Central memory CD8-positive, alpha-beta T cell (primary cell): ENCODE data around the gene STX2.

Source experiments
- ATAC-seq: fragments of 150-1000 bp; cut with Tn5 transposase; replicated peaks from 2 replicates; pipeline ENCODE4 v1.10.0; 2022; ENCODE audit warnings: mild to moderate bottlenecking, moderate FRiP score, moderate number of reproducible peaks; ENCODE audit not compliant: poor library complexity, severe bottlenecking; ENCODE audit errors: extremely low read depth
- DNase-seq, 2 donors: peaks; one replicate each; pipeline ENCODE4 v3.0.0; 2021; ENCODE audit warnings: low spot score in 2 of 2
- H3K27ac Mint-ChIP-seq: one replicate; pipeline ENCODE4 v1.8.0; 2022; ENCODE audit warnings: low read depth, mild to moderate bottlenecking, moderate library complexity, mixed read lengths
- H3K27me3 Mint-ChIP-seq: one replicate; pipeline ENCODE4 v1.8.0; 2022; ENCODE audit warnings: mixed read lengths
- H3K36me3 Mint-ChIP-seq: one replicate; pipeline ENCODE4 v1.8.0; 2022; ENCODE audit warnings: mild to moderate bottlenecking, moderate library complexity, mixed read lengths; ENCODE audit not compliant: insufficient read depth
- H3K4me1 Mint-ChIP-seq: one replicate; pipeline ENCODE4 v1.8.0; 2022; ENCODE audit warnings: mixed read lengths
- H3K4me3 Mint-ChIP-seq: one replicate; pipeline ENCODE4 v1.8.0; 2022; ENCODE audit warnings: mild to moderate bottlenecking, moderate library complexity, mixed read lengths
- H3K9me3 Mint-ChIP-seq: one replicate; pipeline ENCODE4 v1.8.0; 2022; ENCODE audit warnings: mixed read lengths

Gene STX2

GRCh38 chr12:130818635-130819576, 20.1 kb downstream of the STX2 start:
- no peaks in the 10 kb centered on the region for H3K27me3 Mint-ChIP-seq
- H3K4me3 Mint-ChIP-seq: peak overlapping the region; percentile 85
- no peaks in the 10 kb centered on the region for H3K9me3 Mint-ChIP-seq
- ATAC-seq (peak; percentile 87), DNase-seq (peak; percentile 49 to 69)
- peaks cover 10% of the 10 kb centered on the region for H3K4me1 Mint-ChIP-seq
- peaks cover 17% of the 10 kb centered on the region for H3K36me3 Mint-ChIP-seq
- H3K27ac Mint-ChIP-seq: peak overlapping the region; percentile 92

- Mint-ChIP-seq H3K4me1 (peaks cover 12% of the 10 kb centered on the region), H3K4me3 (peak overlapping the region; percentile 85), H3K27ac (peak overlapping the region; percentile 92), H3K9me3 (no peaks in the 10 kb centered on the region), H3K36me3 (peaks cover 20% of the 10 kb centered on the region), H3K27me3 (no peaks in the 10 kb centered on the region)
- DNase-seq (no peak), ATAC-seq (no peak)
Observed at GRCh38 chr12:130818272-130818634, 20.8 kb downstream of the STX2 start.

- Mint-ChIP-seq H3K4me3 (peak overlapping the region; percentile 85), H3K36me3 (peaks cover 21% of the 10 kb centered on the region), H3K4me1 (peaks cover 12% of the 10 kb centered on the region), H3K9me3 (no peaks in the 10 kb centered on the region), H3K27me3 (no peaks in the 10 kb centered on the region), H3K27ac (peak overlapping the region; percentile 92)
- DNase-seq (no peak), ATAC-seq (no peak)
Observed at GRCh38 chr12:130817804-130818203, 21.2 kb downstream of the STX2 start.

GRCh38 chr12:130816097-130816496, 23.0 kb downstream of the STX2 start:
- Mint-ChIP-seq H3K4me3 (no peak overlapping the region), H3K27me3 (no peaks in the 10 kb centered on the region), H3K27ac (no peak overlapping the region), H3K36me3 (peaks cover 17% of the 10 kb centered on the region), H3K4me1 (peaks cover 12% of the 10 kb centered on the region), H3K9me3 (no peaks in the 10 kb centered on the region)
- DNase-seq (no peak), ATAC-seq (no peak)

- Mint-ChIP-seq H3K27me3 (no peaks in the 10 kb centered on the region), H3K4me1 (peaks cover 12% of the 10 kb centered on the region), H3K4me3 (no peak overlapping the region), H3K9me3 (no peaks in the 10 kb centered on the region), H3K36me3 (peaks cover 24% of the 10 kb centered on the region), H3K27ac (no peak overlapping the region)
- no peak for DNase-seq
- no peak for ATAC-seq
Observed at GRCh38 chr12:130815028-130815741, 23.9 kb downstream of the STX2 start.

GRCh38 chr12:130813949-130814348, 25.1 kb downstream of the STX2 start:
- Mint-ChIP-seq H3K4me3 (no peak overlapping the region), H3K4me1 (peaks cover 12% of the 10 kb centered on the region), H3K36me3 (peaks cover 24% of the 10 kb centered on the region), H3K27me3 (no peaks in the 10 kb centered on the region), H3K27ac (no peak overlapping the region), H3K9me3 (no peaks in the 10 kb centered on the region)
- ATAC-seq: no peak
- no peak for DNase-seq

GRCh38 chr12:130813436-130813835, 25.6 kb downstream of the STX2 start:
- Mint-ChIP-seq H3K4me1 (peaks cover 9% of the 10 kb centered on the region), H3K27ac (no peak overlapping the region), H3K4me3 (no peak overlapping the region), H3K36me3 (peaks cover 26% of the 10 kb centered on the region), H3K27me3 (no peaks in the 10 kb centered on the region), H3K9me3 (no peaks in the 10 kb centered on the region)
- ATAC-seq (no peak), DNase-seq (no peak)

GRCh38 chr12:130809791-130810190, 29.3 kb downstream of the STX2 start:
- Mint-ChIP-seq H3K27me3 (no peaks in the 10 kb centered on the region), H3K27ac (peak overlapping the region; percentile 49), H3K4me1 (peaks cover 6% of the 10 kb centered on the region), H3K36me3 (peaks cover 32% of the 10 kb centered on the region), H3K4me3 (no peak overlapping the region), H3K9me3 (no peaks in the 10 kb centered on the region)
- ATAC-seq (no peak), DNase-seq (no peak)

- H3K4me3 Mint-ChIP-seq: no peak overlapping the region
- ATAC-seq: no peak
- no peaks in the 10 kb centered on the region for H3K27me3 Mint-ChIP-seq
- H3K4me1 Mint-ChIP-seq: no peaks in the 10 kb centered on the region
- DNase-seq: no peak
- no peaks in the 10 kb centered on the region for H3K9me3 Mint-ChIP-seq
- H3K27ac Mint-ChIP-seq: no peak overlapping the region
- H3K36me3 Mint-ChIP-seq: peaks cover 33% of the 10 kb centered on the region
Observed at GRCh38 chr12:130807309-130807708, 31.7 kb downstream of the STX2 start.

- ATAC-seq: no peak
- H3K27me3 Mint-ChIP-seq: no peaks in the 10 kb centered on the region
- no peaks in the 10 kb centered on the region for H3K4me1 Mint-ChIP-seq
- no peak overlapping the region for H3K27ac Mint-ChIP-seq
- H3K9me3 Mint-ChIP-seq: no peaks in the 10 kb centered on the region
- H3K36me3 Mint-ChIP-seq: peaks cover 33% of the 10 kb centered on the region
- no peak for DNase-seq
- H3K4me3 Mint-ChIP-seq: no peak overlapping the region
Observed at GRCh38 chr12:130806574-130806973, 32.5 kb downstream of the STX2 start.

GRCh38 chr12:130805635-130806034, 33.4 kb downstream of the STX2 start:
- no peak for DNase-seq
- H3K27ac Mint-ChIP-seq: no peak overlapping the region
- H3K27me3 Mint-ChIP-seq: no peaks in the 10 kb centered on the region
- H3K9me3 Mint-ChIP-seq: no peaks in the 10 kb centered on the region
- no peaks in the 10 kb centered on the region for H3K4me1 Mint-ChIP-seq
- H3K36me3 Mint-ChIP-seq: peaks cover 29% of the 10 kb centered on the region
- no peak for ATAC-seq
- no peak overlapping the region for H3K4me3 Mint-ChIP-seq

- H3K4me1 Mint-ChIP-seq: no peaks in the 10 kb centered on the region
- H3K27ac Mint-ChIP-seq: peak overlapping the region; percentile 19
- DNase-seq (no peak), ATAC-seq (no peak)
- peaks cover 20% of the 10 kb centered on the region for H3K36me3 Mint-ChIP-seq
- no peaks in the 10 kb centered on the region for H3K9me3 Mint-ChIP-seq
- no peak overlapping the region for H3K4me3 Mint-ChIP-seq
- no peaks in the 10 kb centered on the region for H3K27me3 Mint-ChIP-seq
Observed at GRCh38 chr12:130804216-130804615, 34.8 kb downstream of the STX2 start.

GRCh38 chr12:130803702-130804101, 35.3 kb downstream of the STX2 start:
- peaks cover 23% of the 10 kb centered on the region for H3K36me3 Mint-ChIP-seq
- H3K27ac Mint-ChIP-seq: no peak overlapping the region
- DNase-seq (no peak), ATAC-seq (no peak)
- no peaks in the 10 kb centered on the region for H3K9me3 Mint-ChIP-seq
- H3K4me3 Mint-ChIP-seq: no peak overlapping the region
- H3K4me1 Mint-ChIP-seq: no peaks in the 10 kb centered on the region
- no peaks in the 10 kb centered on the region for H3K27me3 Mint-ChIP-seq
